PC-9 (cell line): ENCODE data around the gene BMP8B.

ENCODE experiments used
- EZH2 ChIP-seq: fragments of 200-600 bp; sonication (generic); IDR thresholded peaks from 2 replicates; pipeline ENCODE4 v1.8.0; 2017; ENCODE audit warnings: antibody characterized with exemption, low read depth
- TF ChIP-seq, protein P1 (sequence below): fragments of 200-600 bp; sonication (generic); conservative IDR thresholded peaks from 2 replicates; pipeline ENCODE4 v1.6.1; 2017; ENCODE audit warnings: mixed run types, antibody characterized with exemption, mild to moderate bottlenecking, moderate library complexity

DNA sequence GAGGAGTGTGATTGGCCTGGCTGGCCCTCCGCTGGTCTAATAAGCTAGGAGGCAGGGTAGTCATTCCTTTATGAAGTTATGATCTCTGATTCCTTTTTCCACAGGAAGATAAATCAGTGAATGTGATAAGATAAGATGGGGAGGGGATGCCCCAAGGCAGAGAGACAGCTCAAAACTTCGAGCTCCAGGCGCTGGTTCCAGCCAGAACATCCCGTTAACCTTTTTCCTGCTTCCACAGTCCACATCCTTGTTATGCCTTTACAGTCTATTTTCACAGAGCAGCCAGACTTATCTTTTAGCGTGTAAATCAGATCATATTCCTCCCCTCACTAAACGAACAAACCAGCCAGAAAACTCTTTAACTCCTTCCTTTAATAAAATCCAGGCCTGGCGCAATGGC lies 38.5 kb upstream of the BMP8B start:
- TF ChIP-seq, protein P1, sequence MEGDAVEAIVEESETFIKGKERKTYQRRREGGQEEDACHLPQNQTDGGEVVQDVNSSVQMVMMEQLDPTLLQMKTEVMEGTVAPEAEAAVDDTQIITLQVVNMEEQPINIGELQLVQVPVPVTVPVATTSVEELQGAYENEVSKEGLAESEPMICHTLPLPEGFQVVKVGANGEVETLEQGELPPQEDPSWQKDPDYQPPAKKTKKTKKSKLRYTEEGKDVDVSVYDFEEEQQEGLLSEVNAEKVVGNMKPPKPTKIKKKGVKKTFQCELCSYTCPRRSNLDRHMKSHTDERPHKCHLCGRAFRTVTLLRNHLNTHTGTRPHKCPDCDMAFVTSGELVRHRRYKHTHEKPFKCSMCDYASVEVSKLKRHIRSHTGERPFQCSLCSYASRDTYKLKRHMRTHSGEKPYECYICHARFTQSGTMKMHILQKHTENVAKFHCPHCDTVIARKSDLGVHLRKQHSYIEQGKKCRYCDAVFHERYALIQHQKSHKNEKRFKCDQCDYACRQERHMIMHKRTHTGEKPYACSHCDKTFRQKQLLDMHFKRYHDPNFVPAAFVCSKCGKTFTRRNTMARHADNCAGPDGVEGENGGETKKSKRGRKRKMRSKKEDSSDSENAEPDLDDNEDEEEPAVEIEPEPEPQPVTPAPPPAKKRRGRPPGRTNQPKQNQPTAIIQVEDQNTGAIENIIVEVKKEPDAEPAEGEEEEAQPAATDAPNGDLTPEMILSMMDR, result no peak
- TF ChIP-seq EZH2, result no peak
